ENCODE measurements around the gene COPS3.

GRCh38 chr17:17201271-17201670, 79.8 kb downstream of the COPS3 start:
- TF ChIP-seq POLR2AphosphoS5 (IDR thresholded peaks at IDR 0.05) (no peak), CTCF (IDR thresholded peaks at IDR 0.05) (no peak), POLR2A (IDR thresholded peaks at IDR 0.05) (no peak)
